GM12873 (cell line): ENCODE results near the gene MT1G.

ENCODE experiments used
- TF ChIP-seq, protein P1 (sequence below): IDR thresholded peaks from 2 replicates; pipeline ENCODE4 v1.5.1; 2012; ENCODE audit warnings: low read depth, mild to moderate bottlenecking, moderate library complexity, low read length, control low read depth; ENCODE audit not compliant: insufficient read depth; ENCODE audit errors: missing control alignments

The MT1G gene

DNA sequence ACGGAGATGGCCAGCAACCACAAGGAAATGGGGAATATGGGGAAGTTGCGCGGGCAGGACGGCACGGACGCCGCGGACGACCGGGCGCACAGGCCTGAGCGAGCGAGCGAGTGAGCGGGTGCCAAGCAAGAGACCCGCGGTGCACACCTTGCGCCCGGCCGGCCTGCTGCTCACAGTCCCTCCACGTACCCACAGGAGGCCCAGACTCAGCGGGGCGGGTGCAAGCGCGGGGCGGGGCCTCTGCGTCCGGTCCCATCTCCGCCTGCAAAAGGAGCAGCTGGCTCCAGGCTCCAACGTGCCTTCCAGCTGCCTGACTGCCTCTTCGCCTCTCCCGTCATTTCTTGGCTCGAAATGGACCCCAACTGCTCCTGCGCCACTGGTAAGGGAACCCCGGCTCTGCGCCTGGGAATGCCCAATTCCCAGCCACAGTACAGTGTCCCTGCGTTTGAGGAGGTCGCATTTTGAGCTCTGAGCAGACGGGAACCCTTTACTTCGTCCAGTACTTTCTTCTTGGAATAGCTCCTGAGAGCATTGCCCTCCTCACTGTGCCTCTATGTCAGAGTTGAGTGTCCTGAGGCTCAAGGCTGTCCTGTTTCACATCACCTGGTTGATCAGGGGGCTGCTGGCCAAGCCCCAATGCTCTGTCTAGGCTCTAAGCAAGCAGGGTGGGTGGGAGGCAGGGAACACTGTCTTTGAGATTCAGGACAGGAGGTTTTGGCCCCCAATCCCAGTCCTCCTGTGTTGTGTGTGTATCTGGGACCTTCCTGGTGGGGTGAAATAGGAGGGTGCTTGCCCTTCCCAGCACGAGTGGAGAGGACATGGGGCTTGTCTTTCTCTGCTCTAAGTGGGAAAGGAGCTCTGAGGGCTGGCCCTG is 50.4 kb downstream of the MT1G start:
- TF ChIP-seq, protein P1, sequence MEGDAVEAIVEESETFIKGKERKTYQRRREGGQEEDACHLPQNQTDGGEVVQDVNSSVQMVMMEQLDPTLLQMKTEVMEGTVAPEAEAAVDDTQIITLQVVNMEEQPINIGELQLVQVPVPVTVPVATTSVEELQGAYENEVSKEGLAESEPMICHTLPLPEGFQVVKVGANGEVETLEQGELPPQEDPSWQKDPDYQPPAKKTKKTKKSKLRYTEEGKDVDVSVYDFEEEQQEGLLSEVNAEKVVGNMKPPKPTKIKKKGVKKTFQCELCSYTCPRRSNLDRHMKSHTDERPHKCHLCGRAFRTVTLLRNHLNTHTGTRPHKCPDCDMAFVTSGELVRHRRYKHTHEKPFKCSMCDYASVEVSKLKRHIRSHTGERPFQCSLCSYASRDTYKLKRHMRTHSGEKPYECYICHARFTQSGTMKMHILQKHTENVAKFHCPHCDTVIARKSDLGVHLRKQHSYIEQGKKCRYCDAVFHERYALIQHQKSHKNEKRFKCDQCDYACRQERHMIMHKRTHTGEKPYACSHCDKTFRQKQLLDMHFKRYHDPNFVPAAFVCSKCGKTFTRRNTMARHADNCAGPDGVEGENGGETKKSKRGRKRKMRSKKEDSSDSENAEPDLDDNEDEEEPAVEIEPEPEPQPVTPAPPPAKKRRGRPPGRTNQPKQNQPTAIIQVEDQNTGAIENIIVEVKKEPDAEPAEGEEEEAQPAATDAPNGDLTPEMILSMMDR = no peak
